ENCODE measurements around the gene RAB30.

The RAB30 gene

GRCh38 chr11:83071567-83072349, at the start of gene RAB30:
Gene RAB30 (minus strand): TSS chr11:83071897. CDS start chr11:82997316, 74,581 bp downstream.
- peak; percentile 96 for DNase-seq

GRCh38 chr11:83120327-83120726, 48.6 kb upstream of the RAB30 start:
- no peak for DNase-seq

- no peak for DNase-seq
These were observed 47.5 kb upstream of the RAB30 start for GRCh38 chr11:83119216-83119615.

- DNase-seq = no peak
These were observed 47.1 kb upstream of the RAB30 start for GRCh38 chr11:83118814-83119213.

GRCh38 chr11:83116015-83116641, 44.4 kb upstream of the RAB30 start:
- no peak for DNase-seq

GRCh38 chr11:83115551-83115950, 43.9 kb upstream of the RAB30 start:
- no peak for DNase-seq

- DNase-seq = no peak
These were observed 43.3 kb upstream of the RAB30 start for GRCh38 chr11:83115026-83115425.

GRCh38 chr11:83112886-83113285, 41.2 kb upstream of the RAB30 start:
- no peak for DNase-seq

GRCh38 chr11:83105168-83105567, 33.5 kb upstream of the RAB30 start:
- no peak for DNase-seq

GRCh38 chr11:83102834-83103233, 31.1 kb upstream of the RAB30 start:
- DNase-seq = no peak

GRCh38 chr11:83097429-83098075, 25.9 kb upstream of the RAB30 start:
- no peak for DNase-seq

GRCh38 chr11:83093634-83094033, 21.9 kb upstream of the RAB30 start:
- DNase-seq = no peak

- no peak for DNase-seq
These were observed 21.0 kb upstream of the RAB30 start for GRCh38 chr11:83092488-83093384.

- no peak for DNase-seq
These were observed 17.3 kb upstream of the RAB30 start for GRCh38 chr11:83088965-83089364.

- DNase-seq = no peak
These were observed 15.3 kb upstream of the RAB30 start for GRCh38 chr11:83087035-83087434.

GRCh38 chr11:83079820-83080219, 8.1 kb upstream of the RAB30 start:
- DNase-seq = no peak

GRCh38 chr11:83078269-83078668, 6.6 kb upstream of the RAB30 start:
- DNase-seq = no peak

GRCh38 chr11:83073884-83074283, 2.2 kb upstream of the RAB30 start:
- DNase-seq = no peak

GRCh38 chr11:83073258-83073657, 1.6 kb upstream of the RAB30 start:
- DNase-seq = no peak

GRCh38 chr11:83072350-83073242, 899 bp upstream of the RAB30 start:
- DNase-seq = peak; percentile 6

- no peak for DNase-seq
These were observed 748 bp downstream of the RAB30 start for GRCh38 chr11:83070731-83071566.
